ENCODE results near the gene RHBDF1. TPM values are rescaled to one million over a fixed set of nuclear protein-coding genes. Genes with fewer than 3 reads are reported as not detected.

Gene RHBDF1
- total and polyA plus RNA-seq, 9 of the 15 experiments (the other 6 are each of a cell fraction or from before 2014, with no cell fraction given) = 1.0 to 8.2 (median 4.2) TPM

GRCh38 chr16:59440-60059, 12.9 kb downstream of the RHBDF1 start:
- Histone ChIP-seq H3K9me3 (replicated peaks; ENCODE audit: control insufficient read depth, insufficient read depth, low read depth, low read length) (no peaks in the 10 kb centered on the region), H3K27me3 (ENCODE audit: control insufficient read depth in 2 of 2, insufficient read depth in 2 of 2, low read length in 2 of 2) (no peaks in the 10 kb centered on the region), H3K9ac (ENCODE audit: insufficient read depth in 1 of 2, low read depth in 2 of 2, low read length in 2 of 2) (no peak overlapping the region; a peak in 1 of 4 replicates), H3K27ac (ENCODE audit: extremely low read depth, low read depth, low read length) (no peak overlapping the region), H3K4me2 (ENCODE audit: insufficient read depth, low read length) (no peak overlapping the region), H3K79me2 (ENCODE audit: control insufficient read depth, insufficient read depth, low read length) (peaks cover 14% of the 10 kb centered on the region), H3K36me3 (ENCODE audit: control insufficient read depth, insufficient read depth, low read length) (peaks cover 44% of the 10 kb centered on the region), H3K4me3 (no peak overlapping the region), H2AFZ (ENCODE audit: low read depth, low read length) (no peak overlapping the region), H4K20me1 (replicated peaks; ENCODE audit: control insufficient read depth, insufficient read depth, low read length) (no peaks in the 10 kb centered on the region; the same call in none of the 2 replicates), H3K4me1 (replicated peaks in 1 of 2; ENCODE audit: control insufficient read depth in 2 of 2, insufficient read depth in 2 of 2, low read length in 2 of 2) (peaks cover 5 to 26% of the 10 kb centered on the region in 2 experiments; a peak in 2 of 5 replicates), H3K9me1 (ENCODE audit: control insufficient read depth, insufficient read depth, low read length) (peaks cover 2% of the 10 kb centered on the region)
- no peak for FAIRE-seq
- 0 out of 2 replicates have a peak, but pooled peaks have one; percentile 12 for TF ChIP-seq POLR2A (conservative IDR thresholded peaks at IDR 0.05)
- no peak for TF ChIP-seq PBX2 (CRISPR knock-in tag; IDR thresholded peaks at IDR 0.05; ENCODE audit: low read depth)
- no peak for TF ChIP-seq PBX2 (tag; conservative IDR thresholded peaks at IDR 0.05; ENCODE audit: low read depth)
- no peak for TF ChIP-seq NFIC (IDR thresholded peaks at IDR 0.05)
- in situ Hi-C loops (cut with MboI) (no loop called here), intact Hi-C loops (cut with micrococcal nuclease) (no loop called here)
- no peak for ATAC-seq
- no peak for DNase-seq (ENCODE audit: extremely low read depth in 1 of 4, low spot score in 3 of 4)
- no TSS peak for BruUV-seq (replicated peaks)
- POLR2A ChIA-PET = interaction anchor here (2.1 kb wide), 1 partner anchor 11 kb away, joined by 18 read pairs; the partner anchor contains the start of gene RHBDF1
- WGBS (ENCODE audit: insufficient coverage, low coverage, missing lambda C conversion rate) = 82% methylated on average over 13 of the region's 14 CpGs
- CTCF ChIA-PET (ENCODE audit: low intra/inter-chr PET ratio) = no interaction called here
